NCI-H774 (cell line): ENCODE measurements around the gene PHACTR3.

Experiments
- DNase-seq: peaks from one replicate; lab custom pipeline; 2025; lab: John Stamatoyannopoulos, UW

The PHACTR3 gene

GRCh38 chr20:59647271-59647670, 42.9 kb downstream of the PHACTR3 start:
- DNase-seq, result no peak

GRCh38 chr20:59648466-59649070, 44.2 kb downstream of the PHACTR3 start:
- no peak for DNase-seq

- DNase-seq, result no peak
Measured at GRCh38 chr20:59650418-59650817, 46.1 kb downstream of the PHACTR3 start.

- no peak for DNase-seq
Measured at GRCh38 chr20:59652381-59652780, 48.0 kb downstream of the PHACTR3 start.

GRCh38 chr20:59656417-59656816, 52.1 kb downstream of the PHACTR3 start:
- DNase-seq, result no peak

GRCh38 chr20:59657459-59658046, 53.2 kb downstream of the PHACTR3 start:
- no peak for DNase-seq

- no peak for DNase-seq
Measured at GRCh38 chr20:59660471-59660870, 56.1 kb downstream of the PHACTR3 start.

- no peak for DNase-seq
Measured at GRCh38 chr20:59661153-59661552, 56.8 kb downstream of the PHACTR3 start.

- no peak for DNase-seq
Measured at GRCh38 chr20:59661621-59662020, 57.3 kb downstream of the PHACTR3 start.

- no peak for DNase-seq
Measured at GRCh38 chr20:59662161-59662560, 57.8 kb downstream of the PHACTR3 start.

- no peak for DNase-seq
Measured at GRCh38 chr20:59662856-59663512, 58.6 kb downstream of the PHACTR3 start.

GRCh38 chr20:59663513-59664060, 59.2 kb downstream of the PHACTR3 start:
- no peak for DNase-seq

- no peak for DNase-seq
Measured at GRCh38 chr20:59664421-59664941, 60.1 kb downstream of the PHACTR3 start.

- no peak for DNase-seq
Measured at GRCh38 chr20:59665656-59666555, 61.6 kb downstream of the PHACTR3 start.

- no peak for DNase-seq
Measured at GRCh38 chr20:59666586-59666985, 62.2 kb downstream of the PHACTR3 start.

- DNase-seq, result no peak
Measured at GRCh38 chr20:59667131-59667530, 62.8 kb downstream of the PHACTR3 start.

GRCh38 chr20:59667981-59668515, 63.7 kb downstream of the PHACTR3 start:
- no peak for DNase-seq

- DNase-seq, result no peak
Measured at GRCh38 chr20:59668926-59669850, 64.8 kb downstream of the PHACTR3 start.

GRCh38 chr20:59670786-59671492, 66.6 kb downstream of the PHACTR3 start:
- DNase-seq, result no peak
